SW 1271 (cell line): ENCODE data around the gene ITGA3.
"Not testable (repeated sequence)": the region's sequence is repeated elsewhere in the genome, so short reads cannot be mapped to it uniquely, and the experiment has no call there.

Experiments used
- DNase-seq, 2 experiments: peaks; one replicate each; lab custom pipeline; 2025; lab: John Stamatoyannopoulos, UW

The ITGA3 gene

GRCh38 chr17:50035421-50035879, 20.5 kb upstream of the ITGA3 start:
- DNase-seq, result no peak

- DNase-seq, result no peak
Observed at GRCh38 chr17:50035945-50036344, 20.0 kb upstream of the ITGA3 start.

DNA sequence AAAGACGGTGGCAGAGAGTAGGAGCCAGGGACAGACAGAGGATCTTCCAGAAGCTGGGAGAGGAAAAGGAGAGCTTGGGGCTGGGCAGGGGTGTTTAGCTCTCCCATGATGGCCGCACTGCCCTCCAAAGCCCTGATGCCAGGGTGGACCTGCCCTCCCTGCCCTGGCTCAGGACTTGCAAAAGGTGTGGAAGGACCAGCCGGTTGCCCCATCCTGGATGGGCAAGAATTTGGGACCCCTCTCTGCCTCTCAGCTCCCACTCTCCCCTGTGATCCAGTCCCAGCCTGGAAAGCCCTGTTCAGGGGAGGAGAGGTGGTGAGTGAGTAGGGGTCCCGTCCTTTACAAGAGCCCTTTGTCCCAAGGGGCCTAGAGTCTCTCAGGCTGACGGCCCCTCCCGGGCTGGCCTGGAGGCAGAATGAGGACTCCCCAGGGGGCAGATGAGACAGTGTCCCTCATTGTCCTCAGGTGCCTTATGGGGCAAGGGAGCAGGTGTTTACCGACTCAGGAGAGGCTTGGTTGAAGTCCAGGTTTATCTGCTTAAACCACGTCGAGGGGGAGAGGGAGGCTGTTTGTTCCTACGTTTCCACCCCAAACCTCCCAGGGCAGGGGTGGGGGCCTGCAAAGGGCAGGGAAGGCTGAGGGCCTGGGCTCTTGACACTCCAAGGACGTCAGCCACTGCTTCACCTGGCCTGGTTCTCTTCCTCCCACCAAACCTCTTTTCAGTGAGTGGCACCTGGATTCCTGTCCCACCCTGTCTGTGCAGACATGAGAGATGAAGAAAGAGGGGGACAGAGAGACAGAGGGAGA, 19.3 kb upstream of the ITGA3 start:
- no peak for DNase-seq

DNA sequence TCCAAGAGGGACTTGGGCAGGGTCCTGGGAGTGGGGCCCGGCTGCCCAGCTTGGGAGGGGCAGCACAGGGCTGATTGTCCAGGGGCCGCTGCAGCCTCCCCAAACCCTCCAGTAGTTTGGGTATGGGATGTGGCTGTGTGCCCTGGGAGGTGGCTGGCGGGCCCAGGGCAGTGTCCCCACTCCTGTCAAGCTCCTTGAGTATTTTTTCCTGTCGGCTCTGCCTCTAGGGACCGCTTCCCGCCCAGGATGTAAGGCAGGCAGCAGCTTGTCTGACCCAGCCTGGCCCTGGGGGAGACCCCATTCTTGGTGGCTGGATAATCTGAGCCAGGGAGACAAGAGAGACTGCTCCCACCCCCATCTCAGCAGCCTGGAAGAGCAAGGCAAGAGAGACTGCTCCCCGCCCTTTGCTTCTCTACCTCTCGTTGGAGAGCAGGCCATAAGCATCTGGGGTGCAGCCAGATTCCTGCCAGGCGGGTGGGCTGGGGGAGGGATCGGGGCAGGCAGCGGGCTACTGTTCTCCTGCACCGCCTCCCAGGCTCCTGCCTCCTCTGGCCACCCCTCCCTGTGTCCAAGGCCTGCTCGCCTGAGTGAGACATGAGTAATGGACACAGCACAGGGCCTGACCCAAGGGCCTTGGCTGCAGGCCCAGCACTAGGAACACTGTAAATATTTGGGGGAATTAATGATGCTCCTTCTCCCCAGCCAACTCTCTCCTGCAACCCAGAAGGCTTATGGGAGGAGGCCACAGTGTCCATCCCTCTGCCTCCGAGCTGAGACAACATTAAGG, 18.4 kb upstream of the ITGA3 start:
- no peak for DNase-seq

- DNase-seq, result no peak
Observed at GRCh38 chr17:50039058-50039457, 16.9 kb upstream of the ITGA3 start.

DNA sequence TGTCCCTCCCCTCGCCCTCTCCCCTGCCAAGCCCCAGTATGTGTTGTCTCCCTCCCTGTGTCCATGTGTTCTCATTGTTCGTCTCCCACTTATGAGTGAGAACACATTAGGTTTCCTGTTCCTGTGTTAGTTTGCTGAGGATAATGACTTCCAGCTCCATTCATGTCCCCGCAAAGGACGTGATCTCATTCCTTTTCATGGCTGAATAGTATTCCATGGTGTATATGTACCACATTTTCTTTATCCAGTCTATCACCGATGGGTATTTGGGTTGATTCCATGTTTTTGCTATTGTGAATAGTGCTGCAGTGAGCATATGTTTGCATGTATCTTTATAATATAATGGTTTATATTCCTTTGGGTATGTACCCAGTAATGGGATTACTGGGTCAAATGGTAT, 15.4 kb upstream of the ITGA3 start:
- DNase-seq, result not testable (repeated sequence)

DNA sequence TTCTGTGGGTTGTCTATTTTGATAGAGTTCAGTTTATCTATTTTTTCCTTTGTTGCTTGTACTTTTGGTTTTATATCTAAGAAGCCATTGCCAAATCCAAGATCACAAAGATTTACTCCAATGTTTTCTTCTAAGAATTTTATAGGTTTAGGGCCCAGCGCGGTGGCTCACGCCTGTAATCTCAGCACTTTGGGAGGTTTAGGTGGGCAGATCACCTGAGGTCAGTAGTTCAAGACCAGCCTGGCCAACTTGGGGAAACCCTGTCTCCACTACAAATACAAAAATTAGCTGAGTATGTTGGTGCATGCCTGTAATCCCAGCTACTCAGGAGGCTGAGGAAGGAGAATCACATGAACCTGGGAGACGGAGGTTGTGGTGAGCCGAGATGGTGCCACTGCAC, 13.7 kb upstream of the ITGA3 start:
- no peak for DNase-seq

- no peak for DNase-seq
Observed at GRCh38 chr17:50043290-50044148, 12.4 kb upstream of the ITGA3 start.

GRCh38 chr17:50044483-50044882, 11.4 kb upstream of the ITGA3 start:
- no peak for DNase-seq

GRCh38 chr17:50045154-50045553, 10.8 kb upstream of the ITGA3 start:
- DNase-seq, result no peak

GRCh38 chr17:50046179-50046578, 9.7 kb upstream of the ITGA3 start:
- no peak for DNase-seq

GRCh38 chr17:50046667-50047066, 9.2 kb upstream of the ITGA3 start:
- DNase-seq, result no peak

DNA sequence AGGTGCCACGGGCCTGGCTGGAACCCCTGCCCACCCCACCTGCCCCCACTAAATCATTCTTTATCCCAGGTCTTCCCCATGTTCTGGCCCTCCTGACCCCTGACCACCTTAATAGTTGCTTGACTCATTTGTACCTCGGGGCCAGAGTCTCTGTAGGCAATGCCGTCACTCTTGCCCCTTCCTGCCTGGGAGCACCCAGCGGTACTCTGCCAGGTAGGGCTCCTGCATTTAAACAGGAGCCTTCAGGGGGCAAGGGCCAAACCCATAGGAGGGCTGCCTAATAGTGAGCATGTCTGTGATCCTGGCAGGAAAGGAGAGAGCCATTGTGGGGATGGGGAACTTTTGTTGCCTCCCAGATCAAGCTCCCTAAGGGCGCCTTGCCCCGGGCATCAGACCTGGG, 8.8 kb upstream of the ITGA3 start:
- DNase-seq, result no peak

- DNase-seq, result peak in 1 of 2 experiments; percentile 70
Observed at GRCh38 chr17:50047488-50048126, 8.3 kb upstream of the ITGA3 start.

GRCh38 chr17:50048146-50048720, 7.7 kb upstream of the ITGA3 start:
- no peak for DNase-seq

DNA sequence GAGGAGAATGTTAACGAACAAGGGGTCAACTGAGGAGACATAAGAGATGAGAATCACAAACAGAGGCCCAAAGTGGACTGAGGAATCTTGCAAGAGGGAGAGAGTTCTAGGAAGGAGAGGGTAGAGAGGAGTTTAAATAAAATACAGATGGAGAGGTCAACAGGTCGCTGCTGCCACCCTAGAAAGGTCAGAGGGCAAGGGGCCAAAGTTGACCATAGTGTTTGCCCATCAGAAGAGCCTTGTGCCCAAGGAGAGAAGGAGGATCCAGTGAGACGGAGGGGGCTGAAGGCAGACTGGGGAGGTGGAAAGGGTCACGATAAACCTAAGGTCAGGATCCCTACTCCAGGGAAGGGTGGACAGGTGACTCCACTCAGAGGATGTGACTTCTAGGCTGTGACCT, 6.9 kb upstream of the ITGA3 start:
- DNase-seq, result no peak

GRCh38 chr17:50049636-50050035, 6.3 kb upstream of the ITGA3 start:
- DNase-seq, result peak in 1 of 2 experiments; percentile 37

DNA sequence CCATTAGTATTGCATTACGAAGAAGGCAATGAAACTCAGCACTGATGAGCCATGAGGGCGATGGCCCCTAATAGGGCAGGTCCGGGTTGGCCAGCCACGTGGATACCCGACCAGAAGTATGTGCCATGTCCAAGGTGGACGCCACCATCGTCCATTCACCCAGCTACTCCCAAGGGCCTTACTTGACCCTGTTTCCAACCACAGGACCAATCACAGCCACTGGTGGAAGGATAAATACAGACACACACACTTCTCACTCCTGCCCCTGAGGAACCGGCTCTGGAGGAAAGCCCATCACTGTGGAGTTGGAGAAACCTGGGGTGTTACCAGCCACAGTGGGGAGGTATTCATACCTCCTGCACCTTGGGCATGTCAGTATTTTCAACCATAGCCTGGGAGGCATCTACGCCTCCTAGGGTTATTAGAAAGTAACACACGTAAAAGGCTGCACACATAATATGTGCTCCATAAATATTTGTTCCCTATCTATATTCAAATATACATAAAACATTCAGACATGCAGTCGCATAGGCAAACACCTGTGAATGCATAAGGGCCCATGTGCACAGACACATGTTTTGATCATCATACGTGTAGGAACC, 5.4 kb upstream of the ITGA3 start:
- DNase-seq, result peak in 1 of 2 experiments; percentile 72

- DNase-seq, result peak; percentile 90 to 94
Observed at GRCh38 chr17:50051082-50051576, 4.8 kb upstream of the ITGA3 start.

GRCh38 chr17:50051606-50052005, 4.3 kb upstream of the ITGA3 start:
- no peak for DNase-seq
